Stomach (tissue), 4 donors: ENCODE data around the gene MPV17L2.
"Not testable (repeated sequence)": the region's sequence is repeated elsewhere in the genome, so short reads cannot be mapped to it uniquely, and the experiment has no call there.

Experiments
- CTCF ChIP-seq, 7 experiments: fragments of 450-650 bp in 4 of 7; fragments of 200-600 bp in 3 of 7; sonication (generic) in 3 of 7; IDR thresholded peaks; one replicate each; pipeline ENCODE4 v1.5.1; 2016 to 2019; ENCODE audit warnings: antibody characterized with exemption in 7 of 7, control low read depth in 2 of 7, mild to moderate bottlenecking in 1 of 7
- EP300 ChIP-seq: sonication (generic); formaldehyde crosslinking; IDR thresholded peaks from one replicate; pipeline ENCODE4 v1.6.1; 2017; ENCODE audit warnings: antibody characterized with exemption
- POLR2AphosphoS5 ChIP-seq, 3 donors: sonication (generic); formaldehyde crosslinking; IDR thresholded peaks; one replicate each; pipeline ENCODE4 v1.6.1; 2016; ENCODE audit warnings: antibody characterized with exemption in 3 of 3

- not testable (repeated sequence) for TF ChIP-seq EP300; CTCF (IDR thresholded peaks at IDR 0.05); POLR2AphosphoS5 (IDR thresholded peaks at IDR 0.05)
Observed at GRCh38 chr19:18209912-18210311, 16.9 kb downstream of the MPV17L2 start.
